Epithelial cell of esophagus (primary cell): Measurements from ENCODE around the gene MOB1B.

Source experiments
- DNase-seq: peaks from one replicate; pipeline ENCODE4 v3.0.0; 2010; ENCODE audit warnings: low read depth
- H3K4me3 ChIP-seq: 2 replicates; pipeline ENCODE4 v1.5.1; 2011; ENCODE audit warnings: mild to moderate bottlenecking, low read length, control low read depth
- TF ChIP-seq, protein P1 (sequence below): IDR thresholded peaks from 2 replicates; pipeline ENCODE4 v1.5.1; 2011; ENCODE audit warnings: low read depth, mild to moderate bottlenecking, low read length, control low read depth, inconsistent platforms; ENCODE audit not compliant: insufficient read depth; ENCODE audit errors: missing control alignments

The MOB1B gene

DNA sequence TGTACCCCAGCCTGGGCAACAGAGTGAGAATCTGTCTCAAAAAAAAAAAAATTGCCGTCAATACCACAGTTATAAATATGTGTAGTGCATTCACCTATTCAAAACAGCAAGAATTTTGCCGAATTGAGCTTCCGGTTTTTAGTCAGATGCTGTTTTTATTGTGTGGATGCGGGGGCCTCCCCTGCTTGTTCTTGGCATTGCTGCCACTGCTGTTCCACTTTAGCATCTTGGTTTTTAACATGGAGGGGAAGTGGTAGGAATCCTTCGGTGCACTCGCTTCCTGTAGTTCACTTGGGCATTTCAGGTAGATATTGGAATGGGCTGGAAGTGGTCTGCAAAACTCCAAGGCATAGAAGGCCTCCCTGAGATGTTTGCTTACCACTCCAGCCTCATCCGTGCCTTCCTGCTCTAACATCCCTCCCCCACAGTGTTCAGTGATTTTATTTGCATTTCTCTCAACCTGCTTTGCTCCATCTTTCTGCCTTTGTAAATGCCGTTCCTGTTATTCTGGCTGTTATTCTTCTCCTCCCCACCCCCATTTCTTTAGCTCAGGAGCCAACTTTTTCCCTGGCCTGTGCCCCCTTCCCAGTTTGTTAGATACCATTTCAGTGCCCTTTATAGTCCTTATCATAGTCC lies 25.5 kb downstream of the MOB1B start:
- TF ChIP-seq, protein P1, sequence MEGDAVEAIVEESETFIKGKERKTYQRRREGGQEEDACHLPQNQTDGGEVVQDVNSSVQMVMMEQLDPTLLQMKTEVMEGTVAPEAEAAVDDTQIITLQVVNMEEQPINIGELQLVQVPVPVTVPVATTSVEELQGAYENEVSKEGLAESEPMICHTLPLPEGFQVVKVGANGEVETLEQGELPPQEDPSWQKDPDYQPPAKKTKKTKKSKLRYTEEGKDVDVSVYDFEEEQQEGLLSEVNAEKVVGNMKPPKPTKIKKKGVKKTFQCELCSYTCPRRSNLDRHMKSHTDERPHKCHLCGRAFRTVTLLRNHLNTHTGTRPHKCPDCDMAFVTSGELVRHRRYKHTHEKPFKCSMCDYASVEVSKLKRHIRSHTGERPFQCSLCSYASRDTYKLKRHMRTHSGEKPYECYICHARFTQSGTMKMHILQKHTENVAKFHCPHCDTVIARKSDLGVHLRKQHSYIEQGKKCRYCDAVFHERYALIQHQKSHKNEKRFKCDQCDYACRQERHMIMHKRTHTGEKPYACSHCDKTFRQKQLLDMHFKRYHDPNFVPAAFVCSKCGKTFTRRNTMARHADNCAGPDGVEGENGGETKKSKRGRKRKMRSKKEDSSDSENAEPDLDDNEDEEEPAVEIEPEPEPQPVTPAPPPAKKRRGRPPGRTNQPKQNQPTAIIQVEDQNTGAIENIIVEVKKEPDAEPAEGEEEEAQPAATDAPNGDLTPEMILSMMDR: no peak
- H3K4me3 ChIP-seq: no peak overlapping the region
- DNase-seq: no peak

DNA sequence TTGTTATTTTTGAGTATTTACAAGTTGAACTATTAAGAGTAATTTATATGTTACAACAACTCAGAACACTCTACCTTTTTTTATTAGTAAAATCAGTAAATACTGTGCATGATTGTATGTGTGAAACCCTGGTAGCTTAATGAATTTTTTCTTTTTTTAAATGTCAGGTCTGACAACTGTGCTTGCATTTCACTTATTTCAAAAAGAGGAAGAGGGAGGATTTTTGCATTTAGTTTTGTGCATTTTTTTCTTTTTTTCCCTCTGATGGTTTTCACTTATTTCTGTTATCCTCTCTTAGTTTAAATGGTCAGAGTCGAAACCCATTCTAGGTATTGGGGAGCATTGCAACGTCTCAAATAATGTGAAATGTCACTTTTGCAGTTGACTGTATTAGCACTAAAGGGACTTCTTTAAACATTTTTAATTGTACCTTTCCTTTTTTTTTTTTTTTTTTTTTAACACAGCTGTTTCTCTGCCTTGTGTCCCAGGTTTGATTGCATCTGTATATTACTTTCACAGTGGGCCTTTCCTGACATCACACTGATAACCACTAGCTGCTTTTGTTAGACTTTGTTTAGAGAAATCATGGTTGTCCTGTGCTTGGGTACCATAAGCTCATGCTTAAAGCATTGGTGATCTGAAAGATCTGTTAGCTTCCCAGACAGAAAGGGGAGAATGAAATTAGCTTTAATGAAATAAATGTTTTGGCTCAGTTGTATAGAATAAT lies 28.5 kb downstream of the MOB1B start:
- no peak overlapping the region for H3K4me3 ChIP-seq
- TF ChIP-seq, protein P1: no peak
- DNase-seq: no peak

DNA sequence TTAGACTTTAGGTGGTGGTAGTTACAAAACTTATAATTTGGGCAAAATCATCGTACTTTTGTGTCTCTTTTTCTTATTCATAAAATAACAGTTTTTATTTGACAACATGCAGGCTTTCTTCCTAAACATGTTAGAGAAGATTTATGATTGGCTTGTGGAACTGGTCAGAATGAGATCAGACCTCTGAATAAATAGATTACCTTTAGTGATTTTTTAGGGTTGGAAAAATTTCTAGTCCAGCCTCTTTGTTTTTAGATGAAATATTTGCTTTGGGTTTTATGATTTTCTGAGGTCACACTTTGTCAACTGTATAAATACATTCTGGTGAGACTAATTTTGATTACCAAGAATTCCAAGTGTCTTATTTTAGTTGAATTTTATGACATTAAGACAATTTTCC lies 29.2 kb downstream of the MOB1B start:
- no peak for DNase-seq
- no peak overlapping the region for H3K4me3 ChIP-seq
- TF ChIP-seq, protein P1: no peak

DNA sequence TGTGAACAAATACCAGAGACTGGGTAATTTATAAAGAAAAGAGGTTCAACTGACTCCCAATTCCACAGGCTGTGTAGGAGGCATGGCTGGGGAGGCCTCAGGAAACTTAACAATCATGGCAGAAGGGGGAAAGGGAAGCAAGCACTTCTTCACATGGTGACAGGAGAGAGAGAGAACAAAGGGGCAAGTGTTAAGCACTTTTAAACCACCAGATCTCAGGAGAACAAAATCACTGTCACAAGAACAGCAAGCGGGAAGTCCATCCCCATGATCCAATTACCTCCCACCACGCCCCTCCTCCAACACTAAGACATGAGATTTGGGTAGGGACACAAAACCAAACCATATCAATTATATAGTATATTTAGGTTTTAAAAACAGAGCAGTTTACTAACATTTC lies 30.8 kb downstream of the MOB1B start:
- H3K4me3 ChIP-seq: no peak overlapping the region
- DNase-seq: no peak
- TF ChIP-seq, protein P1: no peak

DNA sequence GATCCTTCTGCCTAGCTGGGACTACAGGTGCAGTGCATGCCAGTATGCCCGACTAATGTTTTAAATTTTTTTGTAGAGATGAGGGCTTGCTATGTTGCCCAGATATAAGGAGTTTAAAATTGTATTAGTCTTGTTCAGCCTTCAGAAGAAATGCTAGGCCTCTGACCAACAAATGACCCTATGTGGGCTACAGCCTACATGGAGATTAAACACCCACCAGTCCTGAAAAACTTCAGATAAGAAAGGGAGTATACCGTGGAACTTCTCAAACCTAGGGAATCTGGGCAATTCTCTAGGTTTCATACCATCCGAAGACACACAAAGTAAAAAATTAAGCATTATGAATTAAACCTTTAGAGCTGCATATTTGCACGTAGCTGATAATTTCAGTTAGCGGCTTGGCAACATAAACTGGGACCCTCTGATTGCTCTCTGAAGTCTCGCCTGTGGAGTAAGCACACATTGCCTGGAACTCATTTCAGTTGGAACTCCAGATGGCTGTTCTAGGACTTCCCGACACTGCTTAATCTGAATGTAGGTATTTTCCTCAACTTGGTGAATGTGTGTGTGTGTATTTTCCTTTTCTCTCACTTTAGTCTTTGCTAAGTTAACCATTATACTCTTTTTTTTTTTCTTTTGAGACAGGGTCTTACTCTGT lies 33.0 kb downstream of the MOB1B start:
- TF ChIP-seq, protein P1: no peak
- no peak overlapping the region for H3K4me3 ChIP-seq
- no peak for DNase-seq

DNA sequence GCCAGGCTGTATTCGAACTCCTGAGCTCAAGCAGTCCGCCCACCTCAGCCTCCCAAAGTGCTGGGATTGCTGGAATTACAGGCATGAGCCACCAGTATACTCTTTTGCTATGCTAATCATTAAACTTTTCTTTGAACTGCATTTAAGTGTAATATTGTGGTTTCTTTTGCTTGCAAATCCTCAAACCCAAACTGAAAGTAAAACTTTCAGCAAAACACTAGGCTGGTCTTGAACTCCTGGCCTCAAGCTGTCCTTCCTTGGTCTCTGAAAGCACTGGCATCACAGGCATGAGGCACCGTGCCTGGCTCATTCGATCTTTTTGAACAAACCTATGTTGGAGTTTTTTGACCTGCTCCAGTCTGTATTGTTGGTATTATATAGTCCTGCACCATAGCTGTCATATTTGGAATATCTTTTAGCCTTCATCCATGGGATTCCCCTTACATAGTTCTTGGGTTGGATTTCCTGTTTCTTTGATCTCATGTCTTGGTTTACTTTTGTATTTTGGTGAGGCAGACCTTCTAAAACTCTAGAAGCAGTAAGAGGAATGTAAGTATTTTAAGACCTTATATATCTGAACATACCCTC lies 34.1 kb downstream of the MOB1B start:
- TF ChIP-seq, protein P1: no peak
- no peak overlapping the region for H3K4me3 ChIP-seq
- DNase-seq: no peak
